22Rv1 (cell line): ENCODE measurements around the gene TKTL1.
"Not testable (repeated sequence)": the region's sequence is repeated elsewhere in the genome, so short reads cannot be mapped to it uniquely, and the experiment has no call there.

Source experiments
- H3K27ac ChIP-seq: fragments of 450-650 bp; 2 replicates; pipeline ENCODE4 v1.5.1; 2017
- CTCF ChIP-seq: fragments of 450-650 bp; IDR thresholded peaks from 2 replicates; pipeline ENCODE4 v1.5.1; 2017; ENCODE audit warnings: mild to moderate bottlenecking
- ZFX ChIP-seq: fragments of 450-650 bp; IDR thresholded peaks from 2 replicates; pipeline ENCODE4 v1.6.1; 2017; ENCODE audit warnings: antibody characterized with exemption, borderline replicate concordance

TKTL1 gene

GRCh38 chrX:154298312-154298711 is 2.7 kb downstream of the TKTL1 start:
- TF ChIP-seq CTCF, result no peak
- TF ChIP-seq ZFX, result no peak
- H3K27ac ChIP-seq, result no peak overlapping the region

DNA sequence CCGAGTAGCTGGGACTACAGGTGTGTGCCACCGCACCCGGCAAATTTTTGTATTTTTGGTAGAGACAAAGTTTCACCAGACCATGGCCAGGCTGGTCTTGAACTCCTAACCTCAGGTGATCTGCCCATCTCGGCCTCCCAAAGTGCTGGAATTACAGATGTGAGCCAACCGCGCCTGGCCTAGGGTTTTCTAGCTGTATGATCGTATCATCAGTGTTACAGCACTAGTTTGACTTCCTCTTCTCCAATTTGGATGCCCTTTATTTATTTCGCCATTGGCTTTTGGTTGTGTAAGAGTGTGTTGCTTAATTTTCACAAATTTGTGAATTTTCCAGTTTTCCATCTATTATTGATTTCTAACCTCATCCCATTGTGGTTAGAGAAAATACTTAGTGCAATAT is 5.2 kb downstream of the TKTL1 start:
- TF ChIP-seq ZFX (no peak), CTCF (no peak)
- H3K27ac ChIP-seq, result no peak overlapping the region

DNA sequence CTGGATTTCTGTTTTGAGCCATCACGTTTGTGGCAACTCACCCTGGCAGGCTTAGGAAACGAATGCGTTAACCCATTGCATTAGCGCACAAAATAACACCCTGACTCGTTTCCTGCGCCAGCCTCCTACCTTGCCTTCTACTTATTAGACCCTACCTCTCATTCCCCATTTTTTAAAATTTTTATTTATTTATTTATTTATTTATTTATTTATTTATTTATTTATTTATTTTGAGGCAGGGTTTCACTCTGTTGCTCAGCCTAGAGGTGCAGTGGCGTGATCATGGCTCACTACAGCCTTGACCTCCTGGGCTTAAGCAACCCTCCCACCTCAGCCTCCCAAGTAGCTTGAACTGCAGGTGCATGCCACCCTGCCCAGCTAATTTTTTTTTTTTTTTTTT is 7.4 kb downstream of the TKTL1 start:
- H3K27ac ChIP-seq, result not testable (repeated sequence)

DNA sequence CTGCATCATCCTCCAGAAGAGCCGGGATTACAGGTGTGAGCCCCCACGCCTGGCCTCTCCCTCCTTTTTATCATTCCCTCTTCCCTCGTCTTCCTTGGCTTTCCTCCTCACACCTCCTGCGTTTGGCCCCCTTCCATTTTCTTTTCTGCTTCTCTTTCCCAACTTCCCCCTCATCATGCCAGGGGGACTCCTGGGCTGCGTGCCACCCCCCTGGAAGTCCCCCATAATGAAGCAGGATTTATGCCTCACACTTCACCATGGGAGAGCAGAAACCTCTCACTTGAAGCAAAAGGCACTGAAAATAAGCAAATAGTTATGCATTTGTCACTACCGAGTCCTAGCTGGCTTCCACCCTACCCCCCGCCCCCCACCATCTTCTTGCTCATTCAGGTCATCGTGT is 7.9 kb downstream of the TKTL1 start:
- no peak overlapping the region for H3K27ac ChIP-seq
- TF ChIP-seq CTCF, result no peak
- TF ChIP-seq ZFX, result no peak

DNA sequence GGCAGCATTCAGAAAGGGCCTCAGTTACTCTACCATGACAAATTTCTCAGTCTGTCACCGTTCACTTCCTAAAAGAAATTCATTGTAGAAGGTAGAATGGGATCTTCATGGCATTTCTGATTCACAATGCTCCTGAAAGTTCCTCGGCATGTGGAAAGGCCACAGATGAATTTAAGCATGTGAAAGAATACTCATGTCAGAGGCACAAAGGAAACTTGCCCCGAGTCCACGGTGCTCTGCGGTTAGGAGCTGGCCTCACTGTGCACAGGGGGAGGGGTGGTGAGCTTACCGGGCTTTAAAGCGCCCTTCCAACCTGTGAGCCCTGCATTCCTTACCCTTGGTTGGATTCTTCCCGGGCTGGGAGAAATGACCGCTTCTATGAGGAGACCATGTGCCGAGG is 9.3 kb downstream of the TKTL1 start:
- TF ChIP-seq CTCF (no peak), ZFX (no peak)
- no peak overlapping the region for H3K27ac ChIP-seq

DNA sequence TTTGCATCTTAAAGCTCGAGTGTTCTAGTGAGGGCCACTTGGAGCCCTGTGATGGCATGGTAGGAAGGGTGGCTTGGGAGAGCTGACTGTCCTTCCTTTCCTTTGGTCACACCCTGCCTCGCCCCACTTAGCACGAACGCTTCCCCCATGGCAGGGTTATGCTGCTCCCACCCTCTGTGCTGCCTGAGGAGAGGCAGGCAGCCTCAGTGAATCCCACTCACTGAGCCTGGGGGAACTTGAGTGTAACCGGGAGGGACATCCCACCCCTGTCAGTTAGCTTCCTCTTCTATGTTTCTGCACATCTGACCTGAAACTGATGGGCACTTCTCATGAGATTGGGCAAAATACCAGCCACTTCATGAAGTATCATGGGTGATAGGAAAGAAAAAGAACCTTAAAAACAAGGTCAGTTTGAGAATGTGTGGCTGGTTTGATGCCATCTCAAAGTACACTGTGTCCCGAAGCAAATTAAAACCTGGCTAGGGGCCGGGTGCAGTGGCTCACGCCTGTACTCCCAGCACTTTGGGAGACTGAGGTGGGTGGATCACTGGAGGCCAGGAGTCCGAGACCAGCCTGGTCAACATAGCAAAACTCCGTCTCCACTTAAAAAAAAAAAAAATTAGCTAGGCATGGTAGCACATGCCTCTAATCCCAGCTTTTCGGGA is 10.1 kb downstream of the TKTL1 start:
- peak overlapping the region; percentile 29; the same call in 1 of the 2 replicates for H3K27ac ChIP-seq
- TF ChIP-seq ZFX (no peak), CTCF (no peak)

DNA sequence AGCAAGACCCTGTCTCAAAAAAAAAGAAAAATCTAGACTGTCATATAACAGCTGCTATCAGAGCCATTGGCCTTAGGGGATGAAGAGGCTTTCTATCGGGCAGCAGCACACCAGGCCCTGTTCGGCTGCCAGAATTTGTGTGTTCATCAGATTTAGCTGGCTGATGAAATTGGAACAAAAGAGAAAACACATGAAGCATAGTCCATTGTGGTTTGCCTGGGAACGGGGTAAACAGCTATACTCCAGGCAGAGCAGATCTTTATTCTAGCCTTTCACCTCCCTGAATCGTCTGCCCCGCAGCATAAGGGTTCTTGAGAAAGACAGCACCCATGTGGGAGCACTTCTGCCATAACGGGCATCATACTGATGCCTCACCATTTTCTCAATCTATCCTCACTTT is 11.6 kb downstream of the TKTL1 start:
- TF ChIP-seq CTCF, result no peak
- TF ChIP-seq ZFX, result no peak
- H3K27ac ChIP-seq, result no peak overlapping the region
